Fibroblast of the aortic adventitia (primary cell): ENCODE measurements around the gene PIP4K2A. TPM values are rescaled to one million over a fixed set of nuclear protein-coding genes. Genes with fewer than 3 reads are reported as not detected.

Source experiments
- DNase-seq: peaks from one replicate; pipeline ENCODE4 v3.0.0-alpha.2; 2010; ENCODE audit warnings: low read depth
- H3K4me3 ChIP-seq: 2 replicates; pipeline ENCODE4 v1.5.1; 2011; ENCODE audit warnings: low read depth, mild to moderate bottlenecking, control low read depth, low read length, moderate library complexity
- total RNA-seq: library from RNA; depleted of rRNA; stranded (reverse); fragments of >200 nt; gene quantifications from 2 replicates; pipeline ENCODE4 v1.2.3, GENCODE V29; 2012; ENCODE audit warnings: low replicate concordance
- TF ChIP-seq, protein P1 (sequence below): IDR thresholded peaks from 2 replicates; pipeline ENCODE4 v1.5.1; 2011; ENCODE audit warnings: mild to moderate bottlenecking, low read length, control low read depth, inconsistent platforms; ENCODE audit not compliant: insufficient read depth

PIP4K2A gene
- total RNA-seq, 1 donor: 52.2 TPM

DNA sequence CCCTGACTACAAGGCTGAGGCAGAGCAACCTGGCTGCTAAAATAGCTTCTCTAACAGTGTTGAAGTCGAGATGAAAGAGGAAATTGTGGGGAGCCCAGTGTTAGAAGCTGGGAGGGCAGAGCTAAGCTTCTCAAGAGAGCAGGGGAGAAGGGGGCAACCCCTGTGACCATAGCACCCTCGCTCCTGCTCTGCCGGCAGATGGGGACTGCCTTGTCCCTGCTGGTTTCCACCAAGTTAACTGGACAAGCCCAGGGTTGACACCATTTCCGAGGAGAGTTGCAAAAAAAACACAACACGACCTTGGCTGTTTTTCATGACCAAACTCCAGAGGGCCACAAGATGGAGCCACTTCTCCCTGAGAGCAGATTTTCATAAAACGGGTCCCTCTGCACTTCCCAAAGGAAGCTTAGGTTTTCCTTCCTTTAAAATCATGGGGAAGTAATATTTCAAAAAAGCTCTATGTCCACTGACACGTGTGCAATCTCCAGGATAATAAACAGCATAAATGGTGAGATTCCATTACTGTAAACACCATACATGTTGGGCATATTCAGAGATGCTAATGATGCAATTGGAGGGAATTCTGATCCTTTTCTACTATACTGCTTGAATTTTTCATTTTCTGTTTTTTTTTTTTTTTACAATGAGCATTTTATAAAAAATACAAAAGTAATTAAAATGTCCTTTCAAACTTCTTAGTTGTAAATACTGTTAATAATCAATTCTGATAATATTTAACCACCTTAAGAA is 140.4 kb downstream of the PIP4K2A start:
- no peak overlapping the region for H3K4me3 ChIP-seq
- peak; percentile 61 for DNase-seq
- TF ChIP-seq, protein P1, sequence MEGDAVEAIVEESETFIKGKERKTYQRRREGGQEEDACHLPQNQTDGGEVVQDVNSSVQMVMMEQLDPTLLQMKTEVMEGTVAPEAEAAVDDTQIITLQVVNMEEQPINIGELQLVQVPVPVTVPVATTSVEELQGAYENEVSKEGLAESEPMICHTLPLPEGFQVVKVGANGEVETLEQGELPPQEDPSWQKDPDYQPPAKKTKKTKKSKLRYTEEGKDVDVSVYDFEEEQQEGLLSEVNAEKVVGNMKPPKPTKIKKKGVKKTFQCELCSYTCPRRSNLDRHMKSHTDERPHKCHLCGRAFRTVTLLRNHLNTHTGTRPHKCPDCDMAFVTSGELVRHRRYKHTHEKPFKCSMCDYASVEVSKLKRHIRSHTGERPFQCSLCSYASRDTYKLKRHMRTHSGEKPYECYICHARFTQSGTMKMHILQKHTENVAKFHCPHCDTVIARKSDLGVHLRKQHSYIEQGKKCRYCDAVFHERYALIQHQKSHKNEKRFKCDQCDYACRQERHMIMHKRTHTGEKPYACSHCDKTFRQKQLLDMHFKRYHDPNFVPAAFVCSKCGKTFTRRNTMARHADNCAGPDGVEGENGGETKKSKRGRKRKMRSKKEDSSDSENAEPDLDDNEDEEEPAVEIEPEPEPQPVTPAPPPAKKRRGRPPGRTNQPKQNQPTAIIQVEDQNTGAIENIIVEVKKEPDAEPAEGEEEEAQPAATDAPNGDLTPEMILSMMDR: peak; percentile 58

DNA sequence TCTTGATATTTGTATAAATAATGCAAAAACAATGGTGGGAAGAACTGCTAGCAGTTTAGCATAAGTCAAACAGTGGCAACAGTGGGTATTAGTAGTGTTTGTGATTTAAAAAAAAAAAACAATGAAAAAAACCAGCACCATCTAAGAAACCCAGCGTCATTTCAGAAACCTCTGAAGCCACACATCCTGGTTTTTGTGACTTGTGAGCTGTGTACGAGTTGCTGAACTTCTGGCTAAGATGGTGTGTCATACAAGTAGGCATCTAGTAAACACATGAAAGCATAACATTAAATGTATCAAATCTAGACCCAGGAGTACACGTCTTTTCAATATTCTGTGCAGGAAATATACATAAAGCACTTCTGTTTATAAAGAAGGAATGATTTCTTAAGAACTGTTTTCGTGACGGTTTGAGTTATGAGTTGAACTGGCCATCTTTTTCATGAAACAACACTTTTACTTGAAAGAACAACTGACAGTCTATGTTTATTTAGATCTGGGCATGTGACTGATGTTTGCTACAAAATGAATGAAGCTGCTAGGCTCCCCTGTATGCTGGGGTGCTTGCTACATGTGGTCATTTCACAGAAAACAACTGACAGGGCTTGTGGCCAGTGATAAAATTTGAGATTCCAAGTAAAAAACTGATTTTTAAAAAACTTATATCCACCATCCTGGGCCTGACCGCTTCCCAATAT is 143.5 kb downstream of the PIP4K2A start:
- TF ChIP-seq, protein P1: no peak
- no peak for DNase-seq
- no peak overlapping the region for H3K4me3 ChIP-seq

DNA sequence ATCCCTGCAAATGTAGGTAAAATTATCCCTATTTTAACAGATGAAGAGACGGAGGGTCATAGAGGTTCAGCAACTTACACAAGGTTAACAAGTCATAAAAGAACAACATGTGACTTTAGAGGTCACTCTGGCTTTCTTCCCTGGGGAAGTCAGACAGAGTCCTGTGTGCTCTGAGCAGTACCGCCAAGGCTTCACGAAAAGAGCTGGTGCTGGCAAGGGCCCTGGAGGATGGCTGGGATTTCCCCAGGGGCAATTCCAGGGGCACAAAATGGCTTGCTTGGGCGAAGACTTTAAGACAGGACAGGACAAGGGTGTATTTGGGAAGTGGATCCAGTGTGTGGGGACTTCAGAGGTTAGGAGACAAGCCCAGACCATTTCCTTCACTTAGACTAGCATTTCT is 144.1 kb downstream of the PIP4K2A start:
- no peak overlapping the region for H3K4me3 ChIP-seq
- TF ChIP-seq, protein P1: no peak
- DNase-seq: no peak

DNA sequence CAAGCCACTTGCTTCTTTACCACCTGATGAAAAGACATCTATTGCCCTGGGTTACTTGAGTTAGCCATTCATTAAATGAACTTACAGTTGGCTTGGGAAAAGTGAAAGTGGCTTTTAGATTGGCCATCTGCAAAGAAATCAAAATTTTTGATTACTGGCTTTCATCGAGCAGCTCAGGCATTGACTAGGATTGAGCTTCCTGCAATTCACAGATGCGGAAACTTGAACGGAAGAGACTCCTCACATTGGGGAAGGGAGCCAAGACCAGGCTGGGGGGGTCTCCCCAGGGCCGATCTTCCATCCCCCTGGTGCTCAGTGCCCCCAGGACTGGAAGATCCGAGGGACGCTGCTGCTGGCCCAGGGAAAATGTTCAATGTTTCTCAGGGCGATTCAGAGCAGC is 145.4 kb downstream of the PIP4K2A start:
- TF ChIP-seq, protein P1: no peak
- H3K4me3 ChIP-seq: no peak overlapping the region
- no peak for DNase-seq

DNA sequence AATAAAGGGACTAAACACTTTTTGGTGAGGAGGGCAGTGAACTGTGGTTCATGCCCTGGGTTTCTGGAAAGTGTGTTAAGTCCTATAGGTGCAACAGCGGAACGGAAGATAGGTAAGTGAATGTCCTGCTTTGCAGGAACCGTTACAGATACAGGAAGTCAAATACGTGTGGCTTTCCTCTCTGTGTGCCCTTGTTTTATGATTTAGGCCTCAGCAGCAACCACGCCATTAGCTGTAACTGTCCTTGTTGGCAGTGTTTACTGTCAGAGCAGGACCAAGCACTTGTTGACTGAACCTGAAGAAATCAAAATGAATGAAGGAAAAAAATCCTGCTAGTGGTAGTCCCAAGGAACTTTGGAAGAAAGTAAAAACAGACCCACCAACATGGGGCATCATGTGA is 150.3 kb downstream of the PIP4K2A start:
- TF ChIP-seq, protein P1: no peak
- no peak overlapping the region for H3K4me3 ChIP-seq
- no peak for DNase-seq

DNA sequence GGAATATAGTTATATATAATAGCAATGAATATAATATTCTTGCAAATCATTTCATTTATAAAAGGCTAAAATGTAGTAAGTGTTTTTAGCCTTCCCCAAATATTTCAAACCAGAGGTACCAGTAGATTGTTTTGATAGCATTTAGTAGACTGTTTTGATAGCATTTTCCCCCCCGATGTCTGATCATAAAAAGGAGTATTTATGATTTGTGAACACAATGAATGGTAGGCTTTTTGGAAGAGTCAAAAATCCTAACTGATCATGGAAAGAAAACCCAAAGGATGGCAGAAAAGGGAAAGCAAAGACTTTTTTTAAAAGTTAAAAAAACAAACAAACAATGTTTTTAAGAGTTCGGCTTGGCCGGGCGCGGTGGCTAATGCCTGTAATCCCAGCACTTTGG is 152.5 kb downstream of the PIP4K2A start:
- DNase-seq: no peak
- TF ChIP-seq, protein P1: no peak

DNA sequence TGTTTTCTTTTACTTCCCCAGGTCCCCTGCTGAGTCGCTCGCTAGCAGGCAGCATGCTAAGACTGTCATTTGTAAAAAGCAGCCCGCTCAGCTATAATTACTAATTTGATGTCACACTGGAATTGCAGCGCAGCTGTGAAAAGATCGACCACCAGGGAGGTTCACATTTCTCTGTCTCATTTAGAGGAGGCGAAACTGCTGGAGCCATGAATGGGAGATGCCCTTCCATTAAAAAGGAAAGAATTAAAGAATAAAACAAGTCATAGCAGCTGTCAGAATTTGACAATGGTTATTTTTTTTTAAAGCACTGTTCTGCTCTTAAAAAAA is 153.5 kb downstream of the PIP4K2A start:
- TF ChIP-seq, protein P1: no peak
- no peak overlapping the region for H3K4me3 ChIP-seq
- DNase-seq: no peak

More for the DNA sequence above, 152.5 kb downstream of the PIP4K2A start:
- no peak overlapping the region for H3K4me3 ChIP-seq
